NCI-H1694 (cell line): Measurements from ENCODE around the gene MAP3K9.

Experiments
- DNase-seq: peaks from one replicate; lab custom pipeline; 2025; lab: John Stamatoyannopoulos, UW

The MAP3K9 gene

GRCh38 chr14:70821584-70822529 is 12.5 kb upstream of the MAP3K9 start:
- peak; percentile 60 for DNase-seq

- no peak for DNase-seq
Measured at GRCh38 chr14:70816525-70816924, 7.2 kb upstream of the MAP3K9 start.

GRCh38 chr14:70814466-70814865 is 5.2 kb upstream of the MAP3K9 start:
- DNase-seq = no peak

- no peak for DNase-seq
Measured at GRCh38 chr14:70812124-70812818, 3.0 kb upstream of the MAP3K9 start.

GRCh38 chr14:70811578-70811977 is 2.3 kb upstream of the MAP3K9 start:
- no peak for DNase-seq

- DNase-seq = no peak
Measured at GRCh38 chr14:70811050-70811449, 1.7 kb upstream of the MAP3K9 start.

GRCh38 chr14:70810621-70811020 is 1.3 kb upstream of the MAP3K9 start:
- DNase-seq = no peak

- DNase-seq = peak; percentile 39
Measured at GRCh38 chr14:70808416-70809224, 693 bp downstream of the MAP3K9 start.

GRCh38 chr14:70807898-70808415 is 1.4 kb downstream of the MAP3K9 start:
- no peak for DNase-seq

- DNase-seq = no peak
Measured at GRCh38 chr14:70804556-70805162, 4.7 kb downstream of the MAP3K9 start.

- no peak for DNase-seq
Measured at GRCh38 chr14:70803321-70804310, 5.7 kb downstream of the MAP3K9 start.

GRCh38 chr14:70802379-70802778 is 6.9 kb downstream of the MAP3K9 start:
- DNase-seq = no peak

GRCh38 chr14:70801836-70802235 is 7.5 kb downstream of the MAP3K9 start:
- no peak for DNase-seq

GRCh38 chr14:70796551-70796950 is 12.8 kb downstream of the MAP3K9 start:
- no peak for DNase-seq

- no peak for DNase-seq
Measured at GRCh38 chr14:70794294-70794693, 15.0 kb downstream of the MAP3K9 start.

GRCh38 chr14:70793637-70794036 is 15.7 kb downstream of the MAP3K9 start:
- DNase-seq = no peak

- no peak for DNase-seq
Measured at GRCh38 chr14:70792939-70793338, 16.4 kb downstream of the MAP3K9 start.

- DNase-seq = no peak
Measured at GRCh38 chr14:70791971-70792370, 17.3 kb downstream of the MAP3K9 start.

- no peak for DNase-seq
Measured at GRCh38 chr14:70789961-70790360, 19.4 kb downstream of the MAP3K9 start.

- DNase-seq = no peak
Measured at GRCh38 chr14:70789361-70789760, 20.0 kb downstream of the MAP3K9 start.
